Fibroblast of skin of scalp (primary cell): ENCODE data around the gene CASQ2.

Experiments
- DNase-seq: peaks from one replicate; pipeline ENCODE4 v3.0.0-alpha.2; 2013

Gene CASQ2

DNA sequence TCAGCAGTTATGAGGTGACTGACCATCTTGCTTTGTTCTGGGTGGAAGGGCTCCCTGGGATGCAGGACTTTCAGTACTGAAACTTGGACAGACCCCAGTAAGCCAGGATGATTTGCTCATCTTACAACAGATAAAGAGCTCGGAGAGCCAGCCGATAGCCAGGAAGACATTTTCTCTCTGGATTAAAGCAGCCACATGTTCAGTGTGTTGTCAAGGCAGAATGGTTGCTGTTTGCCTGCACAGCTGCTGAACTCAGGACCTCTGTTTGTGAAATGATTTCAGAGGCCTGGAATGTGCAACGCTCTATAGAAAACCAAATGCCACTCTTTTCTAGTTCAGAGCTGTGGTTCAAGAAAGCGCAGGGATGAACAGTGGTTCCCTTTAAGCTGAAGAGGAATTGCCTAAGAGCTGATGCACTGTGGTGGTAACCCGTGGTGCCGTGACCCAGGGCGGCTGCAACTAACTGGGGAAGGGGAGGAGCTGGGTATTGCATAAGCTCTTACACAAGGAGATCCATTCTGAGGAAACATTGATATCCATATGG is 40.7 kb downstream of the CASQ2 start:
- DNase-seq = peak; percentile 92

DNA sequence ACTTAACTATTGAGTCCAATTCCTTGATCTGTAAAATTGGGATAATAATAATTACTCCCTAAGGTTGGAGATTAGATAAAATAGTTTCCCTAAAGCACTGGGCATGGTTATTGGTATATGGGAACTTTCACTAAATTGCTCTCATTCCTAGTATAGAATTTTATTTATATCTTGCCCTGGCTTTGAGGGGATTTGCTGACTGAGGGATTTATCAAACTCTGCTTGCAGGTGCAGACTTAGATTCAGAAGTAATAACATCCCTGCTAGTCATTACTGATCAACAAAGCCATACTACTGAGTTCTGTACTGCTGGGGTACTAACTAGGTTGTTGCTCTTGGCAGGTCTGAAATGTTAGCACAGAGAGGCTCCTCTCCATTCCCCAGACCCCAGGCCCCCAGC is 41.9 kb downstream of the CASQ2 start:
- no peak for DNase-seq

DNA sequence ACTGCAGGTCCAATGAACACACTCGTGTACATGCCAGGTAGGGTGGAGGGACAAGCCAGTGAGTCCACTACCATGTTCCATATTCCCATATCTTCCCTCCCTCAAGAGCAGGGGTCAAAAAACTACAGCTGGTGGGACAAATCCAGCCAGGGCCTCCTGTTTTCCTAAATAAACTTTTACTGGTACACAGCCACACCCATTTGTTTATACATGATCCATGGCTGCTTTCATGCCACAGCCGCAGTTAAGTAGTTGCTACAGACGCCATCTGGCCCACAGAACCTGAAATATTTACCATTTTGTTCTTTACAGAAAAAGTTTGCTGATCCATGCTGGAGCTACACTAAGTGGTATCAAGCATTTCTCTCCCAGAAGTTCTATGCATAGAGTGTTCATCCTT is 42.4 kb downstream of the CASQ2 start:
- DNase-seq = no peak

DNA sequence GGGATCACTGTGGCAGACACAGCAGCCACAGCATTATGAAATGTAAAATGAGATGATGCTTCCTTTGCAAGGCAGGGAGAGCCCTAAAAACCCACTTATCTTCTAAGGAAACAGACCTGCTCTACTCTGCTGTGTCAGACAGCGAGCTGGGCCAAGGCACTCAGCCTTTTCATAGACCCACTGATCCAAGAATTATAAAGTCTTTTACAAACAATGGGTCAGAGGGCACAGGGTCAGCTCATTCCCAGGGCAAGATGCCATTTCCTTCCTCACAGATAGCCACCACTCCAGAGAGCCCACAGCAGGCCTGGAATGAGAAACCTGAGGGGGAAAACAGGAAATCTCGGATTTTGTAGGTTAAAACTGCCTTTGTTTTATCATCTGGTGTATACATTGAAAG is 42.9 kb downstream of the CASQ2 start:
- no peak for DNase-seq

DNA sequence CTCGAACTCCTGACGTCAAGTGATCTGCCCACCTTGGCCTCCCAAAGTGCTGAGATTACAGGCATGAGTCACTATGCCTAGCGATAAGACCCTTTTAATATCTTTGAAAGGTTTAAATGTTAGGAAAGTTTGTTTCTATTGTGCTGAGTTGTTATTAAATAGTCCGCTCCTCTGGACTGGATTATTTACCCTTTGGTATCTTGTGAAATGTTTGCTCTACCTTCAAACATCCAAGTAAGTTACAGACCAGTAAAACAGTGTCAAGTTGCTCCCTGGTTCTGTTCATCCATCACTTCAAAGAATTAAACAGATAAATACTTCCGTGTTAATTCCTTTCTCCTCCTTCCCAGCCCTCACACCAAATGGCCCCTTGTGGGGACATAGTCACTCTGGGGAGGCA is 44.8 kb downstream of the CASQ2 start:
- DNase-seq = no peak

DNA sequence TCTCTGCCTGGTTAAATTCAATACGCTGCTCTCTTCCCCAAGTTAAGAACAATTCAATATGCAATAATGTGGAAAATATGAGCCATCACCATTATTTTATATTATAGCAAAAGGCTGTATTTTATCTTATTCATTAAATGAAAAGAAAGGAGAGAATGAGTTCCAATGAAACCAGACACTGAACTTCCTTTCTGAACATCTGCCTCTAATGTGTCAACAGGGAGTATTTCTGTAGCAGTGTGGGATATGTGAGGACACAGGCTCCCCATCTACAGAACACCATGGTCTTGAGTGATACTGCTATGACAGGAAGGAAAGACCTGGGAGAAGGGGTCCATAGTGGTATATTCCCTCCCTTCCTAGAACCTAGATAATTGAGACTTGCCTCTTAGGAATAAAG is 46.3 kb downstream of the CASQ2 start:
- DNase-seq = no peak

DNA sequence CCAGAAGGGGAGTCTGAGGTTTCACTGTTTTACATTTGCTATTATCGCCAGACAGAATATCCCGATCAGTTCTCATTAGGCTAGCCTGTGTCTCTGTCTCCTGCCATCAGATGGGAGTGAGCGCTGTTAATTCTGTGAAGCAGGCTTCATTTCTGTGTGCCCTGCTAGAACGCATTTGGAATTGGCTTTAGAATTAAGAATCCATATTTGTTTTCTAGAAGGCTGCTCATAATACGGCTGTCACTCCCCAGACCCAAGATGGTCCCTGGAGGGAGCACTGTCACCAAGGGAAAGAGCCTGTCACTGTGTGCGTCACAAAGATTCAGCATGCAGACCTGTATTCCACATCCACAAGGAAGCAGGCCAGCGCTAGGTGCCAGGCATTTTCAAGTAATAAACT is 49.2 kb downstream of the CASQ2 start:
- no peak for DNase-seq

DNA sequence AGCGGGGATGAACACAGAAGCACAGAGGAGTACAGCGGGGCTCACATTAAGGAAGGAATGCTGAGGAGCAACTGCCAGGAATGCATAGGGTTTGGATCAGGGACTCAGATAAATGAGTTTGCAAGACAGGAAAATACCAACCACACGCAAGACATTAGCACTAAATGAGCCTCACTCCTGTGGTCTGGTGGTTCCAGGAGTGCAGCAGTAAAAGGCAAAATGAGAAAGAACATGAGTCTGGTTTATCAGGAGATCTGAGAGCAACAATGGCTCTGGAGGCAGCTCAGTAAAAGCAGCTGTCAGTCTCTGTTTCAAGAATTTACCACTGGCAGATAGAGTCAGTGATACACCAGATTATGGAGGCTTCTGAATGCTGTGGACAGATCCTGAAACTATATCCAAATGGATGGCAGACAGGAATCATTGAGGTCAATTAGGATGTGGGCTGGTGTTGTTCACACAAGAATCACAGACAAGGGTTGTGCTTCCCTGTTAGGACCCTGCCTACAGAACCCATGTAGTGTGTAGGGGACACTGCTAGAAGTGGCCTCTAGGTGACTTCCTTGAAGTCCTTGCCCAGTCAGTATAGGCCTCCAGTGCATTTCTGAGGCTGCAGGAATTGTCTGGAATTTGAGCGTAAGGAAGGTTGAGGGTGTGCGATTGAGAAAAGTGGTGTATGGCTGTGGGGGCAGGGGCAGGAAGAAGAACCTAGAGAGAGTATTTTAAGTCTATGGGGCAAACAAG is 50.3 kb downstream of the CASQ2 start:
- DNase-seq = no peak

DNA sequence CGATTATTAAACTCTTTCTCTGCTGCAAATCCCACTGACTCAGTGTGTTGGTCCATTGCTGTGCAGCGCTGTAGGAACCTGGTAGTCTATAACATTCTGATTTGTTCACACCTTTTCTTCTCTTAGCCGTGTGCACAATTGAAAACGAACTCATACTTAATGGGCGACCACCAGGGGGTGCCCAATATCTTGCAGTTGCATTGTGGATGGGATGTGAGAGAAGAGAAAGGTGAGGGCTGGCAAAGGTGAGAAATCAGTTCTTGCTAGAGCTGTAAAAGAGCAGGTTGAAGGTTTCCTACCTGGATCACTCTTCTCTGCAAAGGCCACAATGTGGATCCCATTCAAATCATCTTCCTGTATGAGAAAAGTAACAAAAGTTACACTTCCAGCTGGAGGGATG is 51.0 kb downstream of the CASQ2 start:
- peak; percentile 33 for DNase-seq

DNA sequence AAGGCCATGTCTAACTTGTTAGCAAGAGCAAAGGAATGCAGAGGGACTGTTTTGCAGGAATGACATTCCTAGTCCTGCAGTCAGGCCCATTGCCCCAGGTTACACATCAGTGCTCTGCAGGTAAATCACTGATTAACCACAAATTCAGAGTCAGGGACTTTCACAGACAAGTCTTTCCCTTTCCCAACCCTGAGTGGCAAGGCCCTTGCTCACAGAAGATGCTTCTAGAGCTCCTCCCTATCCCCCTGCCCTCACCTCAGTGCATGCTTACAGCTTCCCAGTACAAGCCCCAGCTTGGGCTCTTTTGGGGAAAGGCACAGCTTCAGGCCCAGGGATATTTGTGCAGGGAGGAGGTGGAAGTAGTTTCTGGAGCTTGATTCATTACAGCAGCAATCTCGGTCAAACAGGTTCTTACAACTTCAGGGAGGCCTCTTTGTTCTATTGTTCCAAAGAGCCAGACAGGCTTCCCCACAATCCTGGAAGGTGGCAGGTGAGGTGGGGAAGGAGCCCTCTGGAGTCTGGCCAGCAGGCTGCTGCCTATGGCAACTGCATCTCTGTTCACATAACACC is 53.9 kb downstream of the CASQ2 start:
- DNase-seq = no peak

DNA sequence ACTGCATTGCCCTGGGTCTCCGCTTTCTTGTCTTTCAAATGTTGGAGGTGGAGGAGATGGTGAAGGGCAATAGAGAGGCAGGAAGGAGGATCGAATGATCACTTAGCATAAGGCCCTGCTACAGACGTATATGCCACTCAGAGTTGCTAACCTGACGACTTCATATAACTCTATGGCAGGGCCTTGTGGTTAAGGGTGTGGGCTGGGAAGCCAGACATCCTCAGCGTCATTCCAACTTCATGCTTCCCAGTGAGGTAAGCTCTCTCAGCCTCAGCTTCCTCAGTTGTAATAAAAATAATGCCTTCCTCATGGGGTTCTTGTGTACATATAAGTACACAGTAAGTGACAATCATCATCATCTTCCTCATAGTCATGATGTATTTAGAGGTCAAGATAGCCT is 54.6 kb downstream of the CASQ2 start:
- DNase-seq = no peak

DNA sequence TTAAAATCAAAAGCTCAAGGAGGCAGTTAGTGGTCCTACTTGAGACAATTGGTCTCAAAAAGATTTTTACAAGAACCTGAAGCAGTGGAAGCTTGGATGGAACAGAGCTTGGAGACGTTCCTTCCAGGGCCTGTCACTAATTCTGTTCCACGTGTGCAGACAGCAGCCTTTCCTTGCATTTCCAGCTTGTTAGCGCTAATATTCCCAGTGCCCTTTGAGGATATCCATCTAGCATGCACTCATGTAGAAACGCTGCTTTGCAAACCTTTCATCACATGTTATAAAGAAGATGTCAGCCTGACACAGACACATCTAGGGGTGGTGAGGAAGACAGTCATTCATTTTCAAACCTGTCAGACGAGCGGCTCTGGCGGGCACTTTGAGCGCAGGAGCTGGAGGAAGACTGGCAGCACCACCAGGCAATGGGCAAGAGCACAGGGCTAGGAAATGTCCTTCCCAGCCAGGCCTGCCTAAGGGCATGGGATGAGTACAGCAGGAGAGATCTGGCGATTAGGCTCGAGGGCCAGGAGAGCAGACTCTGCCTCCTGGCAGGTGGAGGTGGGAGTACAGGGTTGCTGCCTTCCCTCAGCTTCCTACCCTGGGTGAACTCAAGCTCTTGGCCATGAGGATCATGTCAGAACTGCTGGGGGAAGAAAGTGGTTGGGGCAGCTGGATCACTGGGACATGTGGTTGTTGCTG is 55.5 kb downstream of the CASQ2 start:
- no peak for DNase-seq

DNA sequence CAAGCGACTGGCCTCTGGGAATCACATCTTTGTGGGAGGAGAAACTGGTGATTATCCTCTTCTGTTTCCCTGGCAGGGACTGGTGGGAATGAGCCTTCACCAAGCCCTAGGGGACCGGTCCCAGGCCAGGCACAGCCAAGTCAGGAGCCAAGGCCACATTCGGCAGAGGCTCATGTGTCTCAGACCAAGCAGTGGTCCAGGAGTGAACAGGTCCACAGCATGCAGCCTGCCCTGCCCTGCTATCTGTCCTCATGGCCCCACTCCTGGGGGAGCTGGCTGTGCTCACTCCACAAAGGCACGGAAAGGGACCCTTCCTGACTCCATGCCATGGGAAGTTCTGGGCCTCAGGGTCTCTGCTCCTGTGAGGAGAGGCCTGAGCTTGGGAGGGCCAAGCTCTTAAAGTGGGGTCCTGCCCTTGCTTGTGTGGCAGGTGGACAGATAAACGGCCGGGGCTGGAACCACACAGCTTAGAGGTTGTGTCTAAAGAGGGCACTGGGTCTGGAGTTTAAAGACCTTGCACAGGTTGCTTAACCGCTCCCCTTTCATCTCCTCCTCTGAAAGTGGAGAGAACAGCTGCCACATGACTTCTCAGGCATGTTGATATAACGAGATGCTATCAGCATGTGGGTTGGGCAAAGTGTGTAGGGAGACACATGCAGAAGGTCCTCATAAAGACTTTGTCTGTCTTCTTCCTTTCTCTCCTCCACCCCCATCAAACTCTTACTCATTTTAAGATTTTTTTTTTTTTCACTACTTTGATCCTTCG is 57.5 kb downstream of the CASQ2 start:
- no peak for DNase-seq

DNA sequence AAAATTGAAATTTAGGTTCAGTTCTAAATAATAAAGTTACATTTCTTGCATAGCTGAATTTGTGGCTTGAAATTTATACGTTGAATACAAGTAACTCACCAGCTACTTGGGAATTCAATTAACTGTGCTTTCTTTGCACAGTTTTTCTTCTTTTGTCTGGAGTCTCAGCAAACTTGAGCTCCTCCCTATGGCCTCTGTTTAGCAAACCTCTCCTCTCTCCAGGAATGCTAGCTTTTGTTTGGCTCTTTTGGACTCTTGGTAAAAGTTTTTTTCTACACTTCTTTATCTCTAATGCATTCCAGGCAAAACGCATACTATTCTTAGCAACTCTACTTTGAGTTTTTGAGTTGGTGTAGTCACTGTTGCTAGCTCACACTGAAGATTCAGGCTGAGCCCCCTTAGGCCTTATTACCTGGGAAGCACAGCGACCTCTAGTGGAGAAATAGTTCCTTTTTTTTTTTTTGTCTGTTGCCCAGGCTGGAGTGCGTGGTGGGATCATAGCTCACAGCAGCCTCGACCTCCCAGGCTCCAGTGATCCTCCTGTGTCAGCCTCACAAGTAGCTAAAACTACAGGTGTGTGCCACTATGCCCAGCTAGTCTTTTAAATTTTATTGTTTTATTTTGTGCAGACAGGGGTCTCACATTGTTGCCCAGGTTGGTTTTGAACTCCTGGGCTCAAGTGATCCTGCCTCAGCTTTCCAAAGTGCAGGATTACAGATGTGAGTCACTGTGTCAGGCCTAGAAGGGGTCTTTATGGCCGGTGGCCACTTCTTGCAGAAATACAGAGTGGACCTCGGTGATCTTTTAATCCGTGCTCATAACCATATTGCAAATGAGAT is 61.7 kb downstream of the CASQ2 start:
- DNase-seq = peak; percentile 63

DNA sequence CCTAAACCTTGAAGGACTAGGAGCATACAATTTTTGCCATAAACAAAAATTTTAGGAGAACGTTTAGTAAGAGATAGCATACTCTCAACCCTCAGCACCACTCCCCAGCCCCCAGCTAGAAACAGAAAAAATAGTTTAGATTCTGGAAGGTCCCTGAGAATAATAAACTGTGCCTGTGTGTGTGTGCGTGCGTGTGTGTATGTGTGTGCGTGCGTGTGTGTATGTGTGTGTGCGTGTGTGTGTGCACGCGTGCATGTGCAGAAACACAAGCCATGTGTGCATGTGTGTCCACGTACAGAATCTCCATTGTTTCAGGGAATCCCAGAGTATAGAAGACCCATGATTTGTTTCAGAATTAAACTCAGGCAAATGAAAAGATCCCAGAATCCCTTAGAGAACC is 62.6 kb downstream of the CASQ2 start:
- no peak for DNase-seq

DNA sequence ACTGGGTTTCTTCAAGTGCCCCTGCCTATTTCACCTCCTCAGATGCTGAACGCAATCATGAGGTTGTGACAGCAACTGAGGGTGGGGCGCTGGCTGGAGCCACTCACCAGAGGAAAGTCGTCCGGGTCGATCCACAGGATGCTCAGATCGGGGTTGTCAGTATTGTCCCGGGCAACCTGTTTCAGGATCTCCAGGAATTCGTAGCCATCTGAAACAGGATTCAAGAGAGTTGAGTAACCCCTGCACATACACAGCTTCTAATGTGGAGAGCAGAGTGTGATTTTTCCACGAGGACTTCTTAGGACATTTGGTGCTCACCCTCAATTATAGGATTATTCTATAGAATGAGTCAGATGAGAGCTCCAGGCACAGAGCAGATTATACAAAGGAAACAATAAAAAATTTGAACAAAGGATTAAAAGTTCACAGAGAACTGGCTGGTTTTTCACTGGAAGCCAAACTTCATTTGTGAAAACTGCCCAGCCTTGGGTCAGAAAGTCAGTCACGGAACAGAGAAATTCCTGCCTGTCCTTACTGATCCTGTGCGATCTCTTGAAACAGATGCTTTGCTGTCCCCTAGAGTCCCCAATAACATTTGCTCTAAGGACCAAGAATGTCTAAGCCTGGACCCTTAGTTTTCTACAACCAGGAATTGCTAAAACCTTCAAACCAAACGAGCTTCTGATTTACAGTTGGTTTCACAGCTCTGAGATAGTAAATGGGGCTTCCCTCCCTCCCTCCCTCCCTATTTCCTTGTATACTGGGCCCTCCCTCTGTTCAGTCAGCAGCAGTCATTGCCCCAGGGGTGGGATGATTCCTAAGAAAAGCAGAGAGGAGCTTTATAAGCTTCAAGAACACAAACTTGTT is 63.2 kb downstream of the CASQ2 start:
- DNase-seq = no peak

DNA sequence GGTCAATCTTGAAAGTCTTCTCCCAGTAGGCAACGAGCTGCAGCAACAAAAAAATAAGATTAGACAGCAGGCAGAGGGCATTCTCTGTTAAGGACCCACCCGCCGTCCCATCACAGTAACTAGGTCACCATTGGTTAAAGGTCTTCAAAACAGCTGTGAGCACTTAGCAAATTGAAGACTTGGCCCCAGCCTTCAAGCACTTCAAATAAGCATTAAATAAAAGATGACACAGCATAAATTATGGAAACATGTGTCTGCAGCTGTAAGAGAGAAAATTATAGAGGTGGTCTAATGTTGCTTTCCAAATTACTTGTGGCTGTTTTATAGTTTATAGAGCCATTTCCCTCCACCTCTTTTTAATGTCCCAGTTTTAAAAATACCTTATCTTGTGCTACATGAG is 65.6 kb downstream of the CASQ2 start:
- no peak for DNase-seq

DNA sequence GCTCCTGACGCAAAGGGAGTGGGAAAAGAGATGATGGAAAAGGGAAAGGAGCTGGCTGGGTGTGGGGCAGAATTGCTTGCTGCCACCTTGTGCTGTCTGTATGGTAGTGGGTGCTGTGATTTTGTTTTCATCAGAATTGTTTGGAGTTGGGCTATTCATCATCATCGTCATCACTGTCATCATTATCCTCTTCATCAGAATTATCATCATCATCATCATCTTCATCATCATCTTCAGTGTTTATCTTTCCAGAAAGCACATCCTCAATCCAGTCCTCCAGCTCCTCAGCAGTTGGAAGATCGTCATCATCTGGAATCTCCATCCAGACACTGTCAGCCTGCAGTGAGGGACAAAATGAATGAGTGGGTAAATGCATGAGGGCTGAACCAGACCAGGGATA is 67.4 kb downstream of the CASQ2 start:
- DNase-seq = no peak

DNA sequence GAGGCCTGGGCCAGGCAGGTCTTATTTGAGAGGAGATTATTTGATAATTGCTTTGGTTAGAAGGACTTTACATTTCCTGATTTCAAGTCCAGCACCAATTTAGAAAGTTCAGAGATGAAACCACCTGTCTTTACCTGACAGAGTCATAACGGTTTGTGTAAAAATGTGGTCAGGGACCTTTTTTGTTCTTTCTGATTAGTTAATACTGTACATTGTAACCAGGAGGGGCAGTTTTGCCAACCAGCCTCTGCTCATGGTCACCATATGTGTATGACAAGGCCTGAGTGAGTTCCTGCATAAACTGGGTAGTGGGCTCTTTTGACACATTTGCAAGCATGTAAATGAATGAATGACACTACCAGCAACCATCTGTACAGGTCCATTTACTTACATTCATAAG is 70.9 kb downstream of the CASQ2 start:
- no peak for DNase-seq

DNA sequence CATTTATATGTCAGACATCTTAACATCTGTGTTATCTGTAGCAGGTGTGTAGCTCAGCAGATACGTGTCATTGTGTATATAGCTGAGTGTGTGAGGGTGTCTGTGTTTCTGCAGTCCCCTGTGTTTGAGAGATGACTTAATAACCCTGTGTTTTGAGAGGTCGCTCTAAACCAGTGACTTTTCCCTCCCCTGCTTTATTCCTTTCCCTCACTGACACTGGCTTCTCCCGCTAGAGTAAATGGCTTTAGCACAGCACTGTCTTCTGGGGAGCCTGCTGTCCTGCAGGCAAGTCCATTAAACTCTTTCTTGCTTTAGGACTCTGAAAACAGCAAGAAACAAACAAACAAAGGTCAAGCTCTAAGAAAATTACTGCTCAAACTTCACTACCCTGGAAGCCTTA is 73.7 kb downstream of the CASQ2 start:
- DNase-seq = no peak

DNA sequence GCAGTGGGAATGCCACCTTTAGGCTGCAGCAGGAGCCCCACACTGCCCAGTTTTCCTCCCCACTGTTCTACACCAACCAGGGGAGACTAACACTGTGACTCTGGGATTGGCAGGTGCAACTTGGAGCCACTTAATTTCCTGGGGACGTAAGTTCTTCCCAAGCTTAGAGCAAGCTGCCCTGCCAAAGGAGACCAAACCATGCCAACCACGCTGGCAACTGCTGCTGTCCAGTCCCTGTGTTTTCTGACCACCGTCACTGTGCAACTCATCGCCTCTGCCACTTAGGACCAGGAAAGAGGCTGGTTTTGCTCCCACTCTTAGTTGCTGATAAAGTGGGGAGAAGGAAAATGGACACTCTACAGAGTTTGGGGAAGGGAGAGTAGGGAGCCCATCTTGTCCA is 76.3 kb downstream of the CASQ2 start:
- DNase-seq = no peak
